Mesenchymal stem cell (in vitro differentiated cells and primary cell): Measurements from ENCODE around the gene EFCC1.

ENCODE experiments used
- DNase-seq: peaks from one replicate; pipeline ENCODE4 v3.0.0-alpha.2; 2013
- H2AFZ ChIP-seq: one replicate; pipeline ENCODE4 v1.6.1; 2013; ENCODE audit warnings: low read depth, mild to moderate bottlenecking, control low read depth, inconsistent platforms, low read length, moderate library complexity
- H2AK5ac ChIP-seq: 2 replicates; pipeline ENCODE4 v1.6.1; 2013; ENCODE audit warnings: low read length, moderate library complexity, mild to moderate bottlenecking, inconsistent platforms; ENCODE audit not compliant: severe bottlenecking
- H2BK120ac ChIP-seq: one replicate; pipeline ENCODE4 v1.6.1; 2013; ENCODE audit warnings: low read depth, mild to moderate bottlenecking, inconsistent platforms, low read length, moderate library complexity
- H2BK12ac ChIP-seq, 2 experiments: one replicate each; pipeline ENCODE4 v1.6.1; 2013; ENCODE audit warnings: inconsistent platforms in 2 of 2, low read length in 2 of 2, mild to moderate bottlenecking in 2 of 2, moderate library complexity in 2 of 2, control low read depth in 1 of 2
- H2BK15ac ChIP-seq: one replicate; pipeline ENCODE4 v1.6.1; 2013; ENCODE audit warnings: mild to moderate bottlenecking, low read depth, inconsistent platforms; ENCODE audit not compliant: poor library complexity, severe bottlenecking
- H2BK5ac ChIP-seq: 2 replicates; pipeline ENCODE4 v1.6.1; 2013; ENCODE audit warnings: low read depth, mild to moderate bottlenecking, low read length, control low read depth, inconsistent platforms; ENCODE audit not compliant: poor library complexity, severe bottlenecking
- H3K14ac ChIP-seq, 2 experiments: one replicate each; pipeline ENCODE4 v1.6.1; 2013; ENCODE audit warnings: inconsistent platforms in 2 of 2, low read length in 2 of 2, control low read depth in 1 of 2, mild to moderate bottlenecking in 1 of 2, moderate library complexity in 1 of 2
- H3K18ac ChIP-seq, 2 experiments: one replicate each; pipeline ENCODE4 v1.6.1; 2013; ENCODE audit warnings: inconsistent platforms in 2 of 2, low read length in 2 of 2, control low read depth in 1 of 2, low read depth in 1 of 2, mild to moderate bottlenecking in 1 of 2
- H3K23ac ChIP-seq, 2 experiments: one replicate each; pipeline ENCODE4 v1.6.1; 2013; ENCODE audit warnings: inconsistent platforms in 2 of 2, low read length in 2 of 2, mild to moderate bottlenecking in 2 of 2, moderate library complexity in 2 of 2, control low read depth in 1 of 2
- H3K27ac ChIP-seq: 2 replicates; pipeline ENCODE4 v1.5.1; 2013; ENCODE audit warnings: mild to moderate bottlenecking, moderate library complexity, low read length, control low read depth, inconsistent platforms; ENCODE audit not compliant: poor library complexity, severe bottlenecking
- H3K27me3 ChIP-seq, 2 experiments: 2 replicates each; pipeline versions ENCODE4 v1.6.1 to v1.7.0; 2013; ENCODE audit warnings: low read length in 2 of 2, mild to moderate bottlenecking in 2 of 2, moderate library complexity in 2 of 2, control low read depth in 1 of 2, inconsistent platforms in 1 of 2; ENCODE audit not compliant: control insufficient read depth in 1 of 2, insufficient read depth in 1 of 2
- H3K36me3 ChIP-seq, 2 experiments: 2 replicates each; pipeline versions ENCODE4 v1.6.1 to v1.7.0; 2013; ENCODE audit warnings: low read length in 2 of 2, control low read depth in 1 of 2, inconsistent platforms in 1 of 2, low read depth in 1 of 2, mild to moderate bottlenecking in 1 of 2; ENCODE audit not compliant: insufficient read depth in 2 of 2, control insufficient read depth in 1 of 2
- H3K4ac ChIP-seq, 2 experiments: one replicate each; pipeline ENCODE4 v1.6.1; 2013; ENCODE audit warnings: inconsistent platforms in 2 of 2, low read length in 2 of 2, mild to moderate bottlenecking in 2 of 2, moderate library complexity in 2 of 2, control low read depth in 1 of 2, low read depth in 1 of 2
- H3K4me1 ChIP-seq: 2 replicates; pipeline ENCODE4 v1.6.1; 2013; ENCODE audit warnings: low read depth, low read length, control low read depth; ENCODE audit not compliant: control insufficient read depth, insufficient read depth
- H3K4me2 ChIP-seq: 2 replicates; pipeline ENCODE4 v1.6.1; 2013; ENCODE audit warnings: low read length, mild to moderate bottlenecking, inconsistent platforms; ENCODE audit not compliant: poor library complexity, severe bottlenecking
- H3K4me3 ChIP-seq, 2 experiments: 2 replicates each; pipeline versions ENCODE4 v1.5.1 to v1.7.0; 2013; ENCODE audit warnings: low read length in 2 of 2, mild to moderate bottlenecking in 2 of 2, control low read depth in 1 of 2, low read depth in 1 of 2; ENCODE audit not compliant: insufficient read depth in 1 of 2
- H3K79me1 ChIP-seq: replicated peaks from 2 replicates; pipeline ENCODE4 v1.6.1; 2013; ENCODE audit warnings: mild to moderate bottlenecking, control low read depth, low read length, inconsistent platforms; ENCODE audit not compliant: poor library complexity, severe bottlenecking
- H3K9ac ChIP-seq: 2 replicates; pipeline ENCODE4 v1.7.0; 2013; ENCODE audit warnings: mild to moderate bottlenecking, low read length, moderate library complexity
- H3K9me3 ChIP-seq: 2 replicates; pipeline ENCODE4 v1.7.0; 2013; ENCODE audit warnings: mild to moderate bottlenecking, low read length; ENCODE audit not compliant: control insufficient read depth
- H4K8ac ChIP-seq: one replicate; pipeline ENCODE4 v1.6.1; 2013; ENCODE audit warnings: inconsistent platforms, mild to moderate bottlenecking, low read length, moderate library complexity
- H4K91ac ChIP-seq: one replicate; pipeline ENCODE4 v1.6.1; 2013; ENCODE audit warnings: mild to moderate bottlenecking, low read length, inconsistent platforms
- WGBS: methylation state at CpG from one replicate; pipeline ENCODE4 v1.1.7; 2013; ENCODE audit warnings: mixed read lengths; 5-methylcytosine and 5-hydroxymethylcytosine counted together

The EFCC1 gene

DNA sequence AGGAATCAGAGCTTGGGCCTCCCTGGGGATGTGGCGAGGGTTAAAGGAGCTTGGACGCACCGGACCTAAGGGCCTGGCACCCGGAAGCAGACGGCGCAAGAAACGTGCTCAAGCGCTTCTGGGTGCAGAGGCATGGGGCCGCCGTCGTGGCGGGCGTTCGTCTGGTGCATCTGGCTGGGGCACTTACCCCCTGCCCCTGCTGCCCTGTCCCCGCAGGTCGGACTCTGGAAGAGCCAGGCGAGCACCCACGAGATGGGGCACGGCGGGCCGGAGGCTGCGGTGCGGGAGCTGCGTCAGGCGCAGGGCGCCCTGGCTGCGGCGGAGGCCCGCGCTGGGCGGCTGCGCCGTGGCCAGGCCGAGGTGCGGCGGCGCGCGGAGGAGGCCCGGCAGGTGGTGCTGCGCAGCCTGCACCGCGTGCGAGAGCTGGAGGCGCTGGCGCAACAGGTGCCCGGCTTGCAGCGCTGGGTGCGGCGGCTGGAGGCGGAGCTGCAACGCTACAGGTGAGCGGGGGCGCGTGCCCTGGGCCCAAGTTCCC is 2.5 kb downstream of the EFCC1 start:
- H3K79me1 ChIP-seq: no peaks in the 10 kb centered on the region
- no peak overlapping the region for H3K4me2 ChIP-seq
- H3K14ac ChIP-seq: no peak overlapping the region
- no peaks in the 10 kb centered on the region for H3K36me3 ChIP-seq
- no peak for DNase-seq
- peak overlapping the region in 1 of 2 experiments; percentile 25 for H2BK12ac ChIP-seq
- no peak overlapping the region for H2BK15ac ChIP-seq
- H3K4ac ChIP-seq: peak overlapping the region in 1 of 2 experiments; percentile 6
- peak overlapping the region; percentile 34 for H4K91ac ChIP-seq
- peaks cover 16% of the 10 kb centered on the region for H3K4me1 ChIP-seq
- H2BK120ac ChIP-seq: no peak overlapping the region
- H3K27ac ChIP-seq: no peak overlapping the region
- no peak overlapping the region for H2AK5ac ChIP-seq
- 9% methylated on average over 43 of the region's 55 CpGs for WGBS
- H3K9ac ChIP-seq: no peak overlapping the region
- no peaks in the 10 kb centered on the region for H3K9me3 ChIP-seq
- H3K4me3 ChIP-seq: no peak overlapping the region
- H3K23ac ChIP-seq: no peak overlapping the region
- peaks cover 79 to 96% of the 10 kb centered on the region in 2 experiments for H3K27me3 ChIP-seq
- peak overlapping the region; percentile 8 for H2AFZ ChIP-seq
- H2BK5ac ChIP-seq: no peak overlapping the region
- H3K18ac ChIP-seq: no peak overlapping the region
- H4K8ac ChIP-seq: no peak overlapping the region

GRCh38 chr3:129004639-129005295 is 3.7 kb downstream of the EFCC1 start:
- Histone ChIP-seq H2AK5ac (no peak overlapping the region), H2AFZ (no peak overlapping the region), H3K4ac (peak overlapping the region in 1 of 2 experiments; percentile 47), H3K36me3 (no peaks in the 10 kb centered on the region), H3K4me2 (no peak overlapping the region), H3K9ac (no peak overlapping the region), H3K27me3 (peaks cover 79 to 94% of the 10 kb centered on the region in 2 experiments), H3K4me1 (peaks cover 16% of the 10 kb centered on the region), H2BK5ac (no peak overlapping the region), H3K18ac (peak overlapping the region; percentile 45 to 69), H4K8ac (peak overlapping the region; percentile 53), H3K14ac (no peak overlapping the region), H2BK120ac (peak overlapping the region; percentile 82), H4K91ac (peak overlapping the region; percentile 70), H3K23ac (no peak overlapping the region), H2BK15ac (peak overlapping the region; percentile 39), H3K9me3 (no peaks in the 10 kb centered on the region), H3K79me1 (no peaks in the 10 kb centered on the region), H3K4me3 (no peak overlapping the region), H2BK12ac (peak overlapping the region; percentile 69 to 95), H3K27ac (no peak overlapping the region)
- no peak for DNase-seq
- WGBS: 85% methylated on average over 6 of the region's 6 CpGs

DNA sequence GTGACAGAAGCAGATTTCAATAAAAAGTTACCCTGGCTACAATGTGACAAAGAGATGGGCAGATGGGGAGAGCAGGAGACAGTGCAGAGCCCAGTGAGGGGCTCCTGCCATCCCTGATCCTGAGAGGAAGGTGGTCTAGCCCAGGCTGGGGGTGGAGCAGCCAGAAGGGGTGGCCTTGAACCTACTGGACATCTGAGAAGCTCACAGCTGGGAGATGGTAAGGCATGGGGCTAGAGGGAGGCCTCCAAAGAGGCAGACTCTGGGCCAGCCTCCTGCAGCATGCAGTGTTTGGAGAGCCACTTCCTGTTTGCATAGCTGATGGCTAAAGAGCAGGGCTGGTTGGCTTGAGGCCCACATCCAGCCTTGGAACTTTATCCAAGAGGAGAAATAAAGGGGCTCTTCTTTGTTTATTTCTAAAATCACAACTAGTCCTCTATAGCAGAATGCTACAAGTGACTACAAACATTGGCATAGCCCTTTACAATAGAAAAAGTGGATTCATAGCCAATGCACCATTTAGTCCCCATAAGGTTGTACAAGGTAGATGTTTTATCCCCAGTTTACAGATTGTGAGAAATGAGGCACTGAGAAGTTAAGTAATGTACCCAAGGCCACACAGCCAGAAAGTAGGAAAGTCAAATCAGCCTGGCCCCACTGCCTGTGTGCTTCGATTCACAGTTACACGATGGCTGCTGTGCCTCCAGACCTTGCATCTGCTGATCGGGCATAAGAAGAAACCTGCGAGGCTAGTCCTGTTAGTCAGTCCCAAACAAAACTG is 4.6 kb downstream of the EFCC1 start:
- Histone ChIP-seq H2AK5ac (no peak overlapping the region), H3K4ac (peak overlapping the region in 1 of 2 experiments; percentile 49), H3K23ac (no peak overlapping the region), H2BK15ac (peak overlapping the region; percentile 15), H2BK5ac (no peak overlapping the region), H3K79me1 (no peaks in the 10 kb centered on the region), H2BK120ac (no peak overlapping the region), H3K4me2 (no peak overlapping the region), H3K36me3 (no peaks in the 10 kb centered on the region), H3K4me3 (no peak overlapping the region), H3K9ac (no peak overlapping the region), H3K18ac (peak overlapping the region; percentile 50 to 80), H2BK12ac (peak overlapping the region in 1 of 2 experiments; percentile 37), H4K91ac (no peak overlapping the region), H3K27me3 (peaks cover 73 to 89% of the 10 kb centered on the region in 2 experiments), H3K4me1 (peaks cover 16% of the 10 kb centered on the region), H2AFZ (peak overlapping the region; percentile 36), H3K27ac (no peak overlapping the region), H4K8ac (peak overlapping the region; percentile 88), H3K14ac (no peak overlapping the region), H3K9me3 (no peaks in the 10 kb centered on the region)
- 94% methylated on average over 4 of the region's 4 CpGs for WGBS
- DNase-seq: peak; percentile 47

DNA sequence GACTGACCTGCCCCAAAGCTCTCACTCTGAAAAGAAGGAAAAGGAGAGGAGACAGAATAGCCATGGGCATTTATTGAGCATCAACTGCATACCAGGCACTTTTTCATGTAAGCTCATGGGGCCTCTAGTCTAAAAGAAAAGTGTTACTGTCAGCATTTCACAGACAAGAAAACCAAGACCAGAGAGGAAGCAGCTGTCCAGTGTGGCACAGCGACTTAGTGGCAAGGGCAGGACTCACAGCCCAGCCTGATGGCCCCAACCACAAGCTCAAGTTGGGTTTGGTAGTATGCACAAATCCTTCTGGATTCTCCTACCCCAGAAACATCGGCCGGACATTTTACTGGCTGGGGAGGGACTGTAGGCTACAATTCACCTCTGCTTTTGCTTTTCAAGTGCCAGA is 5.8 kb downstream of the EFCC1 start:
- Histone ChIP-seq H3K9me3 (no peaks in the 10 kb centered on the region), H2AFZ (no peak overlapping the region), H3K14ac (no peak overlapping the region), H3K9ac (no peak overlapping the region), H4K8ac (no peak overlapping the region), H4K91ac (no peak overlapping the region), H3K36me3 (no peaks in the 10 kb centered on the region), H3K27ac (no peak overlapping the region), H2BK5ac (no peak overlapping the region), H2BK15ac (no peak overlapping the region), H3K27me3 (peaks cover 66 to 81% of the 10 kb centered on the region in 2 experiments), H3K4me3 (no peak overlapping the region), H3K18ac (no peak overlapping the region), H3K4me1 (peaks cover 6% of the 10 kb centered on the region), H3K79me1 (no peaks in the 10 kb centered on the region), H3K4me2 (no peak overlapping the region), H2AK5ac (no peak overlapping the region), H3K23ac (no peak overlapping the region), H3K4ac (no peak overlapping the region), H2BK120ac (no peak overlapping the region), H2BK12ac (peak overlapping the region in 1 of 2 experiments; percentile 52)
- no peak for DNase-seq
- 80% methylated on average over 3 of the region's 3 CpGs for WGBS
